ENCODE measurements around the gene CACNA2D2. TPM values are rescaled to one million over a fixed set of nuclear protein-coding genes. Genes with fewer than 3 reads are reported as not detected.

CACNA2D2 gene
- total and polyA plus RNA-seq, 5 donors from 2014 or later: 0.24 to 1.2 (median 0.29) TPM

GRCh38 chr3:50467919-50468318 lies 35.5 kb downstream of the CACNA2D2 start:
- H3K27ac ChIP-seq (ENCODE audit: insufficient read depth, low read length, poor library complexity, severe bottlenecking): no peak overlapping the region
- DNase-seq (no peak), ATAC-seq (ENCODE audit: low read depth in 2 of 2) (no peak)
- no peaks in the 10 kb centered on the region for H3K36me3 ChIP-seq (ENCODE audit: control insufficient read depth, insufficient read depth, low read length)
- Mint-ChIP-seq H3K4me1 (peaks cover 0 to 3% (median 0%) of the 10 kb centered on the region in 4 donors), H3K27ac (peak overlapping the region in 1 of 3 donors; percentile 66), H3K4me3 (no peak overlapping the region), H3K36me3 (no peaks in the 10 kb centered on the region), H3K27me3 (peaks cover under 1% of the 10 kb centered on the region), H3K9me3 (peaks cover 0 to 1% (median 0%) of the 10 kb centered on the region in 7 donors)
- no peak overlapping the region for H3K4me3 ChIP-seq (ENCODE audit: low read depth, low read length)
- H3K4me1 ChIP-seq (ENCODE audit: control insufficient read depth, insufficient read depth, low read length, poor library complexity, severe bottlenecking): no peaks in the 10 kb centered on the region
- no peaks in the 10 kb centered on the region for H3K9me3 ChIP-seq (ENCODE audit: control insufficient read depth in 2 of 2, low read length in 2 of 2)
- no peaks in the 10 kb centered on the region for H3K27me3 ChIP-seq (ENCODE audit: control insufficient read depth, insufficient read depth, low read length)

- Mint-ChIP-seq H3K4me1 (no peaks in the 10 kb centered on the region), H3K4me3 (no peak overlapping the region), H3K27me3 (peaks cover 6% of the 10 kb centered on the region), H3K36me3 (no peaks in the 10 kb centered on the region), H3K27ac (peak overlapping the region in 1 of 3 donors; percentile 38), H3K9me3 (peaks cover 0 to 1% (median 0%) of the 10 kb centered on the region in 7 donors)
- Histone ChIP-seq H3K27me3 (ENCODE audit: control insufficient read depth, insufficient read depth, low read length) (no peaks in the 10 kb centered on the region), H3K36me3 (ENCODE audit: control insufficient read depth, insufficient read depth, low read length) (no peaks in the 10 kb centered on the region), H3K4me1 (ENCODE audit: control insufficient read depth, insufficient read depth, low read length, poor library complexity, severe bottlenecking) (no peaks in the 10 kb centered on the region), H3K27ac (ENCODE audit: insufficient read depth, low read length, poor library complexity, severe bottlenecking) (no peak overlapping the region), H3K4me3 (ENCODE audit: low read depth, low read length) (no peak overlapping the region), H3K9me3 (ENCODE audit: control insufficient read depth in 2 of 2, low read length in 2 of 2) (no peaks in the 10 kb centered on the region)
- ATAC-seq (ENCODE audit: low read depth in 2 of 2): no peak
- no peak for DNase-seq
Observed at GRCh38 chr3:50466177-50466576, 37.3 kb downstream of the CACNA2D2 start.

GRCh38 chr3:50464569-50464968 lies 38.9 kb downstream of the CACNA2D2 start:
- no peak overlapping the region for H3K27ac Mint-ChIP-seq
- H3K27me3 Mint-ChIP-seq: peaks cover 6% of the 10 kb centered on the region
- no peak for ATAC-seq (ENCODE audit: low read depth in 2 of 2)

GRCh38 chr3:50459785-50460184 lies 43.6 kb downstream of the CACNA2D2 start:
- H3K4me1 Mint-ChIP-seq: no peaks in the 10 kb centered on the region
- H3K27ac Mint-ChIP-seq: no peak overlapping the region
- H3K36me3 ChIP-seq (ENCODE audit: control insufficient read depth, insufficient read depth, low read length): no peaks in the 10 kb centered on the region
- no peak overlapping the region for H3K4me3 Mint-ChIP-seq
- H3K9me3 ChIP-seq (ENCODE audit: control insufficient read depth in 2 of 2, low read length in 2 of 2): no peaks in the 10 kb centered on the region
- H3K9me3 Mint-ChIP-seq: no peaks in the 10 kb centered on the region
- no peak for DNase-seq
- H3K36me3 Mint-ChIP-seq: no peaks in the 10 kb centered on the region
- no peak for ATAC-seq (ENCODE audit: low read depth in 2 of 2)
- H3K27me3 Mint-ChIP-seq: peaks cover 6% of the 10 kb centered on the region
- no peaks in the 10 kb centered on the region for H3K27me3 ChIP-seq (ENCODE audit: control insufficient read depth, insufficient read depth, low read length)
- no peak overlapping the region for H3K4me3 ChIP-seq (ENCODE audit: low read depth, low read length)
- no peak overlapping the region for H3K27ac ChIP-seq (ENCODE audit: insufficient read depth, low read length, poor library complexity, severe bottlenecking)
- H3K4me1 ChIP-seq (ENCODE audit: control insufficient read depth, insufficient read depth, low read length, poor library complexity, severe bottlenecking): no peaks in the 10 kb centered on the region

More at GRCh38 chr3:50464569-50464968, 38.9 kb downstream of the CACNA2D2 start:
- Histone ChIP-seq H3K9me3 (ENCODE audit: control insufficient read depth in 2 of 2, low read length in 2 of 2) (no peaks in the 10 kb centered on the region), H3K4me3 (ENCODE audit: low read depth, low read length) (no peak overlapping the region), H3K27ac (ENCODE audit: insufficient read depth, low read length, poor library complexity, severe bottlenecking) (no peak overlapping the region), H3K4me1 (ENCODE audit: control insufficient read depth, insufficient read depth, low read length, poor library complexity, severe bottlenecking) (no peaks in the 10 kb centered on the region), H3K27me3 (ENCODE audit: control insufficient read depth, insufficient read depth, low read length) (no peaks in the 10 kb centered on the region), H3K36me3 (ENCODE audit: control insufficient read depth, insufficient read depth, low read length) (no peaks in the 10 kb centered on the region)
- peaks cover 0 to 1% (median 0%) of the 10 kb centered on the region in 7 donors for H3K9me3 Mint-ChIP-seq
- no peaks in the 10 kb centered on the region for H3K4me1 Mint-ChIP-seq
- DNase-seq: no peak
- no peaks in the 10 kb centered on the region for H3K36me3 Mint-ChIP-seq
- no peak overlapping the region for H3K4me3 Mint-ChIP-seq

GRCh38 chr3:50457988-50458387 lies 45.4 kb downstream of the CACNA2D2 start:
- Mint-ChIP-seq H3K27me3 (peaks cover 6% of the 10 kb centered on the region), H3K36me3 (no peaks in the 10 kb centered on the region), H3K9me3 (no peaks in the 10 kb centered on the region), H3K4me3 (no peak overlapping the region), H3K4me1 (no peaks in the 10 kb centered on the region), H3K27ac (no peak overlapping the region)
- H3K9me3 ChIP-seq (ENCODE audit: control insufficient read depth in 2 of 2, low read length in 2 of 2): no peaks in the 10 kb centered on the region
- no peaks in the 10 kb centered on the region for H3K4me1 ChIP-seq (ENCODE audit: control insufficient read depth, insufficient read depth, low read length, poor library complexity, severe bottlenecking)
- ATAC-seq (ENCODE audit: low read depth in 2 of 2): no peak
- no peak for DNase-seq
- H3K27ac ChIP-seq (ENCODE audit: insufficient read depth, low read length, poor library complexity, severe bottlenecking): no peak overlapping the region
- no peaks in the 10 kb centered on the region for H3K27me3 ChIP-seq (ENCODE audit: control insufficient read depth, insufficient read depth, low read length)
- no peak overlapping the region for H3K4me3 ChIP-seq (ENCODE audit: low read depth, low read length)
- no peaks in the 10 kb centered on the region for H3K36me3 ChIP-seq (ENCODE audit: control insufficient read depth, insufficient read depth, low read length)

GRCh38 chr3:50455161-50456018 lies 48.0 kb downstream of the CACNA2D2 start:
- no peaks in the 10 kb centered on the region for H3K36me3 Mint-ChIP-seq
- H3K4me3 ChIP-seq (ENCODE audit: low read depth, low read length): no peak overlapping the region

GRCh38 chr3:50454481-50455070 lies 48.9 kb downstream of the CACNA2D2 start:
- peaks cover 13% of the 10 kb centered on the region for H3K4me1 ChIP-seq (ENCODE audit: control insufficient read depth, insufficient read depth, low read length, poor library complexity, severe bottlenecking)
- ATAC-seq (ENCODE audit: low read depth in 2 of 2) (no peak), DNase-seq (no peak)

More at GRCh38 chr3:50455161-50456018, 48.0 kb downstream of the CACNA2D2 start:
- no peaks in the 10 kb centered on the region for H3K27me3 ChIP-seq (ENCODE audit: control insufficient read depth, insufficient read depth, low read length)
- Mint-ChIP-seq H3K27ac (no peak overlapping the region), H3K4me3 (no peak overlapping the region), H3K4me1 (peaks cover 0 to 6% (median 3%) of the 10 kb centered on the region in 4 donors), H3K9me3 (no peaks in the 10 kb centered on the region), H3K27me3 (no peaks in the 10 kb centered on the region)
- H3K27ac ChIP-seq (ENCODE audit: insufficient read depth, low read length, poor library complexity, severe bottlenecking): no peak overlapping the region
- DNase-seq (no peak), ATAC-seq (ENCODE audit: low read depth in 2 of 2) (no peak)
- no peaks in the 10 kb centered on the region for H3K36me3 ChIP-seq (ENCODE audit: control insufficient read depth, insufficient read depth, low read length)
- no peaks in the 10 kb centered on the region for H3K9me3 ChIP-seq (ENCODE audit: control insufficient read depth in 2 of 2, low read length in 2 of 2)
- peaks cover 6% of the 10 kb centered on the region for H3K4me1 ChIP-seq (ENCODE audit: control insufficient read depth, insufficient read depth, low read length, poor library complexity, severe bottlenecking)

More at GRCh38 chr3:50454481-50455070, 48.9 kb downstream of the CACNA2D2 start:
- no peak overlapping the region for H3K4me3 ChIP-seq (ENCODE audit: low read depth, low read length)
- no peaks in the 10 kb centered on the region for H3K36me3 ChIP-seq (ENCODE audit: control insufficient read depth, insufficient read depth, low read length)
- H3K9me3 Mint-ChIP-seq: no peaks in the 10 kb centered on the region
- no peak overlapping the region for H3K4me3 Mint-ChIP-seq
- peaks cover 0 to 13% (median 5%) of the 10 kb centered on the region in 4 donors for H3K4me1 Mint-ChIP-seq
- no peaks in the 10 kb centered on the region for H3K36me3 Mint-ChIP-seq
- no peaks in the 10 kb centered on the region for H3K27me3 Mint-ChIP-seq
- no peaks in the 10 kb centered on the region for H3K27me3 ChIP-seq (ENCODE audit: control insufficient read depth, insufficient read depth, low read length)
- H3K27ac ChIP-seq (ENCODE audit: insufficient read depth, low read length, poor library complexity, severe bottlenecking): no peak overlapping the region
- H3K27ac Mint-ChIP-seq: no peak overlapping the region
- H3K9me3 ChIP-seq (ENCODE audit: control insufficient read depth in 2 of 2, low read length in 2 of 2): no peaks in the 10 kb centered on the region
